GM21723 (cell line): Measurements from ENCODE around the gene ARIH2.
"Not testable (repeated sequence)": the region's sequence is repeated elsewhere in the genome, so short reads cannot be mapped to it uniquely, and the experiment has no call there.

Experiments used
- ATAC-seq: cut with Tn5 transposase; IDR thresholded peaks from one replicate; pipeline ENCODE4 v1.9.1; 2021; ENCODE audit warnings: mild to moderate bottlenecking, moderate library complexity; ENCODE audit not compliant: unreplicated experiment

ARIH2 gene

DNA sequence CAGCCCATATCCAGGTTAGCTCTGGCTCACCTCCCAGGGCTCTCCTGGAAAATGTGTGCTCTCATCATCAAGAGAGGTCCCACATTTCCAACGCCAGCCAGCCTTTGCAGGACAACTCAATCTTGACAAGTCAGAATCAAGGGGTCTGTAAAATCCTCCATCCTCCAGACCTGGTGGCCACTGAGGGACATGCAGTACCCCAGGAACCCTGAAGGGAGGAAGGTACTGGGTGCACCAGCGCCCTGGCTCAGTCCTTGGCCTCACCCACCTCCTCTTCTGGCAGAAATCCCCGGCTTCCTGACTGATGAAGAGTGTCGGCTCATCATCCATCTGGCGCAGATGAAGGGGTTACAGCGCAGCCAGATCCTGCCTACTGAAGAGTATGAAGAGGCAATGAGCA lies 82.5 kb downstream of the ARIH2 start:
- no peak for ATAC-seq

DNA sequence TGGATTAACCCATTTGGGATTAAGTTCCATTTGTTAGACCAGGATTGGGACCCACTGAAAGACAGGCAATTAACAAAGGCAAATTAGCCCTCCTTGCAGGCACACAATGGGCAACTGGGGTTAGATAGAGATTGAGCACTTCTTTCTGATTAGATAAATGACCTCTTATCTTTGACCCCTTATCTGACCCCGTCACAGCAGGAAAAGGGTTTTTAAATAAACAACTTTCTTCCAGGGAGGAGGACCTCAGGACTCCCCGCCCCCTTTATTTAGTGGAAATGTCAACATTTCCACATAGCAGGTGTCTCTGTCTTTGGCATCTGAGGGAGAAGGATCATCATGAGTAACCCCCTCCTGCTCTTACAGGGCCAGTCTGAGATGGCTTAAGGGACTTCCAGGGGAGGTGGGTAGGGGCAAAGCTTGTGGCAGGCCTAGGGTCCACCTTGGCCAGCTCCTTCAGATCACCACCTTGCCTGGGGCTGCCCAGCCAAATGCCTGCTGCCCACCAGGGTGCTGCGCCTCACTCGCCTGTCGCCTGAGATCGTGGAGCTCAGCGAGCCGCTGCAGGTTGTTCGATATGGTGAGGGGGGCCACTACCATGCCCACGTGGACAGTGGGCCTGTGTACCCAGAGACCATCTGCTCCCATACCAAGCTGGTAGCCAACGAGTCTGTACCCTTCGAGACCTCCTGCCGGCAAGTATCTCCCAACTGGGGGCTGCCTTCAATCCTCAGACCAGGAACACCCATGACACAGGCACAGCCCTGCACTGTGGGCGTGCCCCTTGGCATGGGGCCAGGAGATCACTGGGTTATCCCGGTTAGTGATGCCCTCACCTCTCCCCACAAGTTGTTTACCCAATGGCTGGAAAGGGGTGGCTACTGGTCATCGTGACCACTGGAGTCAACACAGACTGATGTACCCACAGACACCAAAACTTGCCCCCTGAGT lies 86.0 kb downstream of the ARIH2 start:
- no peak for ATAC-seq

DNA sequence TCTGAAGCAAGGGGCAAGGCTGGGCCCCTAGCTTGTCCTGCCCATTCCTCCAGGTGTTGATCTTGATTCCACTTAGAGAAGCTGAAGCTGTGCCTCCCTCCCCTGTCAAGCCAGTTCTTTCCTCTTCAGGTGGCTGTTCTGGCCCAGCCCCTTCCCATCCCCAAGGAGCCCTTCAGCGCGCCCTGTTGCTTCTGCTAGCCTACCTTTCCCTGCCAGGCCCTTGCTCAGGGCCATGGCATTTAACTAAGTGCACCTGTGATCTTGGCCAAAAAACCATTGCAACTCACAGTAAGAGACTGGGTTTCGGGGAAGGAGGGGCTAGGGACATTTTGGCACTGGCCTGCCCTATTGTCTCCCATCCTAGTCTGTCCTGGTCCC lies 86.7 kb downstream of the ARIH2 start:
- ATAC-seq = no peak

DNA sequence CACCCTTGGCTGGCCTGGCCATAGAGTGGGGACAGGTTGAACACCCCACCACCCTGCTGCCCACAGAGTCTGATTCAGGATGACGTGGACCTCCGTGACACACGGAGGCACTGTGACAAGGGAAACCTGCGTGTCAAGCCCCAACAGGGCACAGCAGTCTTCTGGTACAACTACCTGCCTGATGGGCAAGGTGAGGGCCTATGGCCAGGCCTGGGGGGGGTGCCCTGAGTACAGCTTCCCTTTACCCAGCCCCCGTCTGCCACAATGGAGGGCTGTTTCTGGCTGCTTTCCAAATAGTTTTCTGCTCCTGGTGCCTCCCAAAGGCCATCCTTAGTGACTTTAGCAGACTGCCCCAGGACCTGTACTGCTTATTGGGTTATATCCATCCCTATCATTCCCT lies 87.4 kb downstream of the ARIH2 start:
- ATAC-seq = no peak

DNA sequence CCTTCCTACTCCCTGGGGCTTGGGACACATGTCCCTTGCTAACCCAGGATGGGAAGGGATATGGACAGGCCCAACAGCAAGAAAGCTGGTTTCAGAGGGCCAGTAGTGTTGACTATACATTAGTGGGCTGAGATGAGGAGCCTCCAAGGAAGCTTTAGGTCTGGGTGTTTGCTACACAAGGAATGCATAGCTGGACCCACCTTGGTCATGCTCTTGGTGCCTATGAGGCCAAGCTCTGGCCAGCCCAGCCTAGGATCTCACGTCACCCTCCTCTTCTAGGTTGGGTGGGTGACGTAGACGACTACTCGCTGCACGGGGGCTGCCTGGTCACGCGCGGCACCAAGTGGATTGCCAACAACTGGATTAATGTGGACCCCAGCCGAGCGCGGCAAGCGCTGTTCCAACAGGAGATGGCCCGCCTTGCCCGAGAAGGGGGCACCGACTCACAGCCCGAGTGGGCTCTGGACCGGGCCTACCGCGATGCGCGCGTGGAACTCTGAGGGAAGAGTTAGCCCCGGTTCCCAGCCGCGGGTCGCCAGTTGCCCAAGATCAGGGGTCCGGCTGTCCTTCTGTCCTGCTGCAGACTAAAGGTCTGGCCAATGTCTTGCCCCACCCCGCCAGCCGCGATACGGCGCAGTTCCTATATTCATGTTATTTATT lies 87.9 kb downstream of the ARIH2 start:
- ATAC-seq = peak; percentile 1

DNA sequence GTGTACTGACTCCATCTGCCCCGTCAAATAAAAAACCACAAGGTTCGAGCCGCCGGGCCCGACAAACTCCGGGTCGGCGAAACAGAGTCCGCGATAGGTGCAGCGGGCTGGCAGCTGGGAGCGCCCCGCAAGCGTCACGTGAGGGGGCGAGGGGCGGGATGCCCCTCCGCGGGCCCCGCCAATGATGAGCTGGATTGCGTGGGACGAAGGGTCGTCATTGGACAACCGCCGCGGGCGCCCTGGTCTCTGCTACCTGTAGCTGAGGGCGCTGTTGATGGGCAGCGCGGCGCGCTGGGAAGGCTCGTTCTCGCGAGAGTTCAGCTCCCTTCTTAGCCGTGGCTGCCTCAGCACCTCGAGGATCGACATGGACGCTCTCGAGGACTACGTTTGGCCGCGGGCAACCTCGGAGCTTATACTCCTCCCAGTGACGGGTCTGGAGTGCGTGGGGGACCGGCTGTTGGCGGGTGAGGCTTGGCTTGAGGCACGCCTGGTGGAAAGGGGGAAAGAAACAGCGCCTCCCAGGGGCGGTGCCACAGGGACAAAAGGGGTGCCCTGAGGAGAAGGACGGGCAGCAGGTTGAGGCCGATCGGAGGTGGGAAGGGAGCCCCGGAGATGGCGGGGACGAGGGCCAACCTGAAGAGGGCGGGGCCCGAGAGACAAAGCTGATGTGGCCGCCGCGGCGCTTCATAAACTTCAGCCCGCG lies 88.6 kb downstream of the ARIH2 start, which contains the start of gene WDR6:
WDR6 (plus strand) TSS at position 324 of the 703 bp plus-strand sequence; CDS start at position 365, 41 bp downstream.
- peak; percentile 87 for ATAC-seq

DNA sequence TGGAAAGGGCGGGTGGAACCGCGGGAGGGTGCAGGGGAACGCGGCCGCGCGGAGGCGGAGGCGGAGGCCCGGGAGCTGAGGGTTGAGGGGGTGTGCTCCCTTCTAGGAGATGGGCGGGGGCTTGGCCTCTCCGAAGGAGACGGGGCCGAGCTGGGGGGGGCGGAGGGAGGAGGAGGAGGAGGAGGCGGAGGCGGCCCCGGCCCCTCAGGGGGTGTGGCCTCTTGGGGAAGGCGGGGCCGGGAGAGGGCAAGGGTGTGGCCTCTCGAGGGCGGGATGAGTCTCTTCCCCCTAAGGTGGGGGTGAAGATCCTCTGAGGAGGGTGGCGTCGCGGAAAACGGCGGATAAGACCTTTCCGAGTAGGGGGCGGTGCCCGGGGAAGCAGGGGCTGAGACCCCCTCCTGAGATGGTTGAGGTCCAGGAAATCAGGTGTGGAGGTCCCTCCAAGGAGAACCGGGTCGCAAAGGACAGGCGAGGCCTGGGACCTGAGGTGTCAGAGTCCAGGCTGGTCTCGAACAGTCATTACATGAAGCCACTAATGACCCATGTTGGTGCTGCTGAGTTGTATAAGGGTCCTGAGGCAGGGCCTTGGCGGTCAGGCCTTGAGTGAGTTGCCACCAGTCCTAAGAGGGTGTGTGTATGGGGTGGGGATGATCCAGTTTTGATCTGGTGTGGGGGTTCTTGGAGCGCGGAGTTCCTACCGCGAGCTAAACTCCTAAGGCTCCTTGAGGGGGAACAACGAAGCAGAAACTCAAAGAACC lies 89.3 kb downstream of the ARIH2 start:
- peak; percentile 49 for ATAC-seq

DNA sequence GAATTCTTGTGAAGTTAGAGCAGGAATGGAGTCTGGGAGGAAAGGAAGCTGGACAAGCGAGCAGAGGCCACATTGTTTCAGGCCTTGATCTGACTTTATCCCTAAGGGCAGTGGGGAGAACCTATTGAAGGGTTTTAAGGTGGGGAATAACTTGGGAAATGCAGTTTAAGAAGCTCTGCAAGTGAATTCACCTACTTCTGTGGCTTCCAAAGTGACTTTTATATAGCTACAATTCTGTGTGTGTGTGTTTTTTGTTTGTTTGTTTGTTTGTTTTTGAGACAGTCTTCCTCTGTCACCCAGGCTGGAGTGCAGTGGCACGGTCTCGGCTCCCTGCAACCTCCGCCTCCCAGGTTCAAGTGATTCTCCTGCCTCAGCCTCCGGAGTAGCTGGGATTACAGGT lies 90.0 kb downstream of the ARIH2 start:
- ATAC-seq = not testable (repeated sequence)

DNA sequence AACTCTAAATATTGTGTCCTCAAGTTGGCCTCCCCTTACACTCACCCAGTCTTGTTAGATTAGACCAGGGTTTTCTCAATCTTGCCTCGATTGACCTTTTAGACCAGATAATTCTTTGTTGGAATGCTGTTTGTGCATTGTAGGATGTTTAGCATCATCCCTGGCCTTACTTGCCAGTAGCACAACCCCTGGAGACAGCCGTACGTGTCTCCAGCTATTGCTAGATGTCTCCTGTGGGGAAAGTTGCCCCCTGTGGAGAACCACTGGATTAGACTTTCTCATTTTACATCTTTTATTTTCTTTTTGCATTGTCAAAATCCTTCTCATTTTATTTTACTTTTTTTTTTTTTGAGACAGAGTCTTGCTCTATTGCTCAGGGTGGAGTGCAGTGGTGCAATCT lies 90.8 kb downstream of the ARIH2 start:
- no peak for ATAC-seq

DNA sequence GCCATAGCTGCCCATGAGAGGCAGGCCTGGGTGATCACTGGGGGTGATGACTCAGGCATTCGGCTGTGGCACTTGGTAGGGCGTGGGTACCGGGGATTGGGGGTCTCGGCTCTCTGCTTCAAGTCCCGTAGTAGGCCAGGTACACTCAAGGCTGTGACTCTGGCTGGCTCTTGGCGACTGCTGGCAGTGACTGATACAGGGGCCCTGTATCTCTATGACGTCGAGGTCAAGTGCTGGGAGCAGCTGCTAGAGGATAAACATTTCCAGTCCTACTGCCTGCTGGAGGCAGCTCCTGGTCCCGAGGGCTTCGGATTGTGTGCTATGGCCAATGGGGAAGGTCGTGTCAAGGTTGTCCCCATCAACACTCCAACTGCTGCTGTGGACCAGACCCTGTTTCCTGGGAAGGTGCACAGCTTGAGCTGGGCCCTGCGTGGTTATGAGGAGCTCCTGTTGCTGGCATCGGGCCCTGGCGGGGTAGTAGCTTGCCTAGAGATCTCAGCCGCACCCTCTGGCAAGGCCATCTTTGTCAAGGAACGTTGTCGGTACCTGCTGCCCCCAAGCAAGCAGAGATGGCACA lies 93.9 kb downstream of the ARIH2 start:
- ATAC-seq = no peak

DNA sequence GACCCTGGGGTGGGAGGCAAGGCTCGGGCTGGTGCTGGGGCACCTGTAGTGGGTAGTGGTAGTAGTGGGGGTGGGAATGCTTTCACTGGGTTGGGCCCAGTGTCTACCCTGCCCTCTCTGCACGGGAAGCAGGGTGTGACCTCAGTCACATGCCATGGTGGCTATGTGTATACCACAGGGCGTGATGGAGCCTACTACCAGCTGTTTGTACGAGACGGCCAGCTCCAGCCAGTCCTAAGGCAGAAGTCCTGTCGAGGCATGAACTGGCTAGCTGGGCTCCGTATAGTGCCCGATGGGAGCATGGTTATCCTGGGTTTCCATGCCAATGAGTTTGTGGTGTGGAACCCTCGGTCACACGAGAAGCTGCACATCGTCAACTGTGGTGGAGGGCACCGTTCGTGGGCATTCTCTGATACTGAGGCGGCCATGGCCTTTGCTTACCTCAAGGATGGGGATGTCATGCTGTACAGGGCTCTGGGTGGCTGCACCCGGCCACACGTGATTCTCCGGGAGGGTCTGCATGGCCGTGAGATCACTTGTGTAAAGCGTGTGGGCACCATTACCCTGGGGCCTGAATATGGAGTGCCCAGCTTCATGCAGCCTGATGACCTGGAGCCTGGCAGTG lies 94.6 kb downstream of the ARIH2 start:
- ATAC-seq = no peak

DNA sequence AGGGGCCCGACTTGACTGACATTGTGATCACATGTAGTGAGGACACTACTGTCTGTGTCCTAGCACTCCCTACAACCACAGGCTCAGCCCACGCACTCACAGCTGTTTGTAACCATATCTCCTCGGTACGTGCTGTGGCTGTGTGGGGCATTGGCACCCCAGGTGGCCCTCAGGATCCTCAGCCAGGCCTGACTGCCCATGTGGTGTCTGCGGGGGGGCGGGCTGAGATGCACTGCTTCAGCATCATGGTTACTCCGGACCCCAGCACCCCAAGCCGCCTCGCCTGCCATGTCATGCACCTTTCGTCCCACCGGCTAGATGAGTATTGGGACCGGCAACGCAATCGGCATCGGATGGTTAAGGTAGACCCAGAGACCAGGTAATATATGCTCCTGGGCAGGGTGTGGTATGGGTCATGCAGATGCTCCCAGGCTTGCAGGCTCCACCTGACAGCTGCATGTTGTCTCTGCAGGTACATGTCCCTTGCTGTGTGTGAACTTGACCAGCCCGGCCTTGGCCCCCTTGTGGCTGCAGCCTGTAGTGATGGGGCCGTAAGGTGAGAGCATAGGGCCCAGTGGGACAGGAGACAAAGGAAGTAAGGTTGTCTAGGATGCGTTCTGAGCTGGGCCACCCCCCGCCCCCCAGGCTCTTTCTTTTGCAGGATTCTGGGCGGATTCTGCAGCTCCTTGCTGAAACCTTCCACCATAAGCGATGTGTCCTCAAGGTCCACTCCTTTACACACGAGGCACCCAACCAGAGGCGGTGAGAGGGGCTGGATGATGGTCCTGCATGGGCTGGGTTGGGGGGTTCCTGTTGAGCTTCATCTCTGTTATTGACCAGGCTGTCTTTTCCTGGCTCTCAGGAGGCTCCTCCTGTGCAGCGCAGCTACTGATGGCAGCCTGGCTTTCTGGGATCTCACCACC lies 95.4 kb downstream of the ARIH2 start:
- no peak for ATAC-seq

DNA sequence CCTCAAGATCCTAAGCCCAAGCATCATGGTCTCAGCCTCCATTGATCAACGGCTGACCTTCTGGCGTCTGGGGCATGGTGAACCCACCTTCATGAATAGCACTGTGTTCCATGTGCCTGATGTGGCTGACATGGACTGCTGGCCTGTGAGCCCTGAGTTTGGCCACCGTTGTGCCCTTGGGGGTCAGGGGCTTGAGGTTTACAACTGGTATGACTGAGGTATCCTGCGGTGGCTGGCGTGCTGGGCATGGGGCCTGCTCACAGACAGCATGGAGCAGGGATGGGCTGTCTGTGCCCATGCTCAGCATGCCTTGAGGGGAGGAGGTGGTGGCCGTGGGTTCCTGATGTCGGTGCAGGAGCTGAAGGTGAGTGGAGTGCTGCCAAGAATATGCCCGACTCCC lies 96.4 kb downstream of the ARIH2 start:
- ATAC-seq = no peak

DNA sequence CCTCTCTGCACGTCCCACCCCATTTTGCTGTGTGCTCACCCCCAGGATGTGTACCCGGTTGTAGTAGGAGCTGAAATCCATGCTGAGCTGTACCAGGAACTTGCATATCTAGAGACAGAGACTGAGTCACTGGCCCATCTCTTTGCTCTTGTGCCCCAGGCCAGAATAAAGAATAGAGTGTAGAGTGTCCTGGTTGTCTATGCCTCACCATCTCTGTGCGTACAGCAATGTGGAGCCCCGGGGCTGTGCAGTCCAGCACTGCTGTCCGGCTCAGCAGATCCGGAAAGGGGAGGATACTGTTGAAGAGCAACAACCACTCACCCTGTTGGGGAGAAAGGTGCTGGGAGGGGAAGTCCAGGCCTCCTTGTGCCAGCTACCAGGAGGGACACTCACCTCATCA lies 97.1 kb downstream of the ARIH2 start:
- ATAC-seq = no peak

DNA sequence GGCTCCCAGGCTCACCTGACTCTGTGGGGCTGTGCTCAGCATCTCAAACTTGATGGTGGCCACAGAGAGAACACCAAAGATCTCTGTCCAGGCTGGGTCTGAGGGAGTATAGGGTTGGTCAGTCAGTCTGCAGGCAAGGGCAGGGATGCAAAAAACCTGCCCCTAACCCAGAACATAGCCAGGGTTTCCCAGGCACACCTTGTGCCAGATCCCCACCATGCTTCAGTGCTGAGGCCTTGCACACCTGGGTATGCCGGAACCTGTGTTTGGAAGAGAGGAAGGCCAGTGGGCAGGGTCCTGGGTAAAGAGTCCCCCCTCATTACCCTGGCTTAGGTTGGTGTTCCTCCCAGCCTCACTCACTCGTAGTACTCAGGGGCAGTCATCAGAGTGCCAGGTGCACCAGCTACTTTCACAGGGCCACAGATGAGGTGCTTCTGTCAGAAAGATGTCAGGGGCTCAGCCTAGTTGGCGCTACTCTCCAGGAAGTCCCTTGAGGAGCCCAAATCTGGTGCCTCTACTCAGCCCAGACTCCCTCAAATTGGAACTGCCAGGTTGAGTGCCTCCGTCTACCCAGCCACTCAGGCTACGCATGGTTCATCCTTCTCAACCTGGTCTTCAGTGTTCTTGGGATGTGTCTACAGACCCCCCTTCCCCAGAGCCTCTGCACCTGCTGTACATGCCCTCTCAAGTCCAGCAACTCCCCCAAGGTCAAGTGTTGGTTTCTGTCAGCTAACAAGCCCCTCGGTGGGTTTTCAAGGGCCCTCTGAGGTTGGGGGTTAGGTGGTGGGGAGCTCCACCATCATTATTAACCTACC lies 98.0 kb downstream of the ARIH2 start:
- ATAC-seq = no peak

DNA sequence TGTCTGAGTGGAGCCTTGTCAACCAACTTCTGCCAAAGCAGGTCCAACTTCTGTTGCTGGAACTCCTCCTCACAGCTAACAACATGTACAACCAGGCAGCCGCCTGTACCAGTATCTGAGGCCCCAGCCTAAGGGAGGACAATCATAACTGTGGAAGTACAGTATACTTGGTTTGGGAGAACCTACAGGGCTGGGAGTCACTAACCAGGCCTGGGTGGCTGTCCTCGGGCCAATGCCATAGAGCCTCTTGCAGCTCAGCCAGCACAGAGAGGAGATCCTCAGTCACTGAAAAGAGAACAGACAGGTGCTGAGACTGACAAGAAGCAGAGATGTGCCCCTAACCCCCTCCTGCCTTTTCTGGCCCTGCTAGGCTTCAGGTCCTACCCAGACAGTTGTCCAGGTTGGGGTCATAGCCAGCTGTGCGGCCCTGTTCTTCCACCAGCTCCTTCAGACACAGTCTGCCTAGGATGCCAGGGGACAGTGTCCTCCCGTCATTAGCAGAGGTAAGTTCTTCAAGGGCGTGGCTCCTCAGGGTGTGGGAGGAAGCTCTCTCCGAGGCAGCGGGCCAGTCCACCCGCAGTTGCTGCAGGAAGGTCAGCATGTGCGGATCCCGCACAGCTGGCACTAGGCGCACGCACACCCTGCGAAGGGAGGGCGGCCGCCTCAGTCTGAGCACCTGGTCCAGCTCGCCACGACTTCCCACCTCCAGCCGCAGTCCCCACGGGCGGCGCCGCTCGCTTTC lies 98.8 kb downstream of the ARIH2 start:
- no peak for ATAC-seq

DNA sequence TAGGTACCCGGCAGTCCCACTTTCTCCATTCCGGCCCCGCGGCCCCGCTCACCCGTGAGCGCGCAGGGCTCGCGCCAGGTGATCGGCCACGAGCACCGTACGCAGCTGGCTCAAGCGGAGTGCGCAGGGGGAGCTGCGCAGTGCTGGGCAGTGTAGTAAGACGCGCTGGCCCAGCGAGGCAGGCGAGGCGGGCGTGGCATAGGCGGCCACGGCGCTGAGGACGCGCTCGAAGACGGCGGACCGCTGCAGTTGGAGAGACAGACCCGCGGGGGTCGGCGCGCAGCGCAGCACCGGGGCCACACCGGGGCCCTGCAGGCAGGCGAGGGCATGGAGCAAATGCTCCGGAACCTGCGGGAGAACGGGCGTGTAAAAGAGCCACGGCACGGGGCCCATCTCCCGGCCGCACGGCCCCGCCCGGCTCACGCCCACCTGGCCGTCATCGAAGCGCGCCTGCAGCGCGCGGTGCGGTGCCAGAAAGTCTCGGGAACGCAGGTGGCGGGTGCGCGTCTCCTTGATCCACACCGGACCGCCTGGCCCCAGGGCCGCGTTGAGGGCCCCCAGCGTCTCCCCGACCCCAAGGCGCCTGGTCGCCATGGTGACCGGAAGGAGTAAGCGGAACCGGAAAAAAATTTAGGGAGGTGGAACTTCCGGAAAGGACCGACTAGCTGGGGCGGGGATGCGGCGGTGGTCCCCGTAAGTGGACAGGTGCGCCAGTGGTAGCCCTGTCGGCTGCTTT lies 99.5 kb downstream of the ARIH2 start, which contains the start of gene DALRD3:
DALRD3 (minus strand) TSS at position 610 of the 736 bp plus-strand sequence; CDS start at position 594, 16 bp downstream.
- ATAC-seq = no peak
